ENCODE results near the gene LRRN4CL.

Gene LRRN4CL

GRCh38 chr11:62721994-62722393 lies 32.7 kb upstream of the LRRN4CL start:
- no peak for TF ChIP-seq TAF1 (IDR thresholded peaks at IDR 0.05; ENCODE audit: low read depth)
- no peak for TF ChIP-seq RAD21 (IDR thresholded peaks at IDR 0.05; ENCODE audit: low read depth)
- TF ChIP-seq TEAD4 (IDR thresholded peaks at IDR 0.05) = no peak
- no peak for TF ChIP-seq NFIC (IDR thresholded peaks at IDR 0.05)
- TF ChIP-seq FOXM1 (IDR thresholded peaks at IDR 0.05; ENCODE audit: borderline replicate concordance, low read depth) = no peak
- TF ChIP-seq CEBPB (IDR thresholded peaks at IDR 0.05) = no peak
- no peak for TF ChIP-seq EGR1 (IDR thresholded peaks at IDR 0.05)
- TF ChIP-seq ZBTB7A (IDR thresholded peaks at IDR 0.05; ENCODE audit: low read depth) = no peak
- TF ChIP-seq MAX (IDR thresholded peaks at IDR 0.05) = no peak
- no peak for TF ChIP-seq USF1 (IDR thresholded peaks at IDR 0.05)
- TF ChIP-seq TCF12 (IDR thresholded peaks at IDR 0.05; ENCODE audit: low read depth) = no peak
- no peak for TF ChIP-seq EP300 (IDR thresholded peaks at IDR 0.05; ENCODE audit: borderline replicate concordance)
- TF ChIP-seq YY1 (IDR thresholded peaks at IDR 0.05; ENCODE audit: low read depth) = no peak
- no peak for TF ChIP-seq CREB1 (IDR thresholded peaks at IDR 0.05; ENCODE audit: low read depth)
- TF ChIP-seq REST (IDR thresholded peaks at IDR 0.05; ENCODE audit: low read depth) = no peak

GRCh38 chr11:62719302-62719978 lies 30.1 kb upstream of the LRRN4CL start:
- no peak for TF ChIP-seq USF1 (IDR thresholded peaks at IDR 0.05)
- no peak for TF ChIP-seq MAX (IDR thresholded peaks at IDR 0.05)
- TF ChIP-seq TAF1 (IDR thresholded peaks at IDR 0.05; ENCODE audit: low read depth) = no peak
- no peak for TF ChIP-seq EP300 (IDR thresholded peaks at IDR 0.05; ENCODE audit: borderline replicate concordance)
- TF ChIP-seq CEBPB (IDR thresholded peaks at IDR 0.05) = no peak
- no peak for TF ChIP-seq RAD21 (IDR thresholded peaks at IDR 0.05; ENCODE audit: low read depth)
- no peak for TF ChIP-seq EGR1 (IDR thresholded peaks at IDR 0.05)
- TF ChIP-seq TEAD4 (IDR thresholded peaks at IDR 0.05) = no peak

- TF ChIP-seq CEBPB (IDR thresholded peaks at IDR 0.05) = no peak
- TF ChIP-seq NFIC (IDR thresholded peaks at IDR 0.05) = no peak
- no peak for TF ChIP-seq EP300 (IDR thresholded peaks at IDR 0.05; ENCODE audit: borderline replicate concordance)
- TF ChIP-seq MAX (IDR thresholded peaks at IDR 0.05) = no peak
- TF ChIP-seq TAF1 (IDR thresholded peaks at IDR 0.05; ENCODE audit: low read depth) = no peak
- TF ChIP-seq REST (IDR thresholded peaks at IDR 0.05; ENCODE audit: low read depth) = no peak
- no peak for TF ChIP-seq FOXM1 (IDR thresholded peaks at IDR 0.05; ENCODE audit: borderline replicate concordance, low read depth)
- no peak for TF ChIP-seq CREB1 (IDR thresholded peaks at IDR 0.05; ENCODE audit: low read depth)
- no peak for TF ChIP-seq YY1 (IDR thresholded peaks at IDR 0.05; ENCODE audit: low read depth)
- TF ChIP-seq TEAD4 (IDR thresholded peaks at IDR 0.05) = no peak
- TF ChIP-seq TCF12 (IDR thresholded peaks at IDR 0.05; ENCODE audit: low read depth) = no peak
- TF ChIP-seq ZBTB7A (IDR thresholded peaks at IDR 0.05; ENCODE audit: low read depth) = no peak
- TF ChIP-seq EGR1 (IDR thresholded peaks at IDR 0.05) = no peak
- TF ChIP-seq USF1 (IDR thresholded peaks at IDR 0.05) = no peak
These were observed 27.5 kb upstream of the LRRN4CL start for GRCh38 chr11:62716816-62717215.

GRCh38 chr11:62716206-62716605 lies 26.9 kb upstream of the LRRN4CL start:
- TF ChIP-seq EGR1 (IDR thresholded peaks at IDR 0.05) = no peak
- TF ChIP-seq TEAD4 (IDR thresholded peaks at IDR 0.05) = no peak
- no peak for TF ChIP-seq RAD21 (IDR thresholded peaks at IDR 0.05; ENCODE audit: low read depth)
- no peak for TF ChIP-seq NFIC (IDR thresholded peaks at IDR 0.05)
- TF ChIP-seq EP300 (IDR thresholded peaks at IDR 0.05; ENCODE audit: borderline replicate concordance) = no peak
- no peak for TF ChIP-seq YY1 (IDR thresholded peaks at IDR 0.05; ENCODE audit: low read depth)
- no peak for TF ChIP-seq CREB1 (IDR thresholded peaks at IDR 0.05; ENCODE audit: low read depth)
- TF ChIP-seq ZBTB7A (IDR thresholded peaks at IDR 0.05; ENCODE audit: low read depth) = no peak
- no peak for TF ChIP-seq TCF12 (IDR thresholded peaks at IDR 0.05; ENCODE audit: low read depth)
- TF ChIP-seq FOXM1 (IDR thresholded peaks at IDR 0.05; ENCODE audit: borderline replicate concordance, low read depth) = no peak
- TF ChIP-seq TAF1 (IDR thresholded peaks at IDR 0.05; ENCODE audit: low read depth) = no peak
- no peak for TF ChIP-seq MAX (IDR thresholded peaks at IDR 0.05)
- no peak for TF ChIP-seq REST (IDR thresholded peaks at IDR 0.05; ENCODE audit: low read depth)
